Effector CD4-positive, alpha-beta T cell (primary cell): ENCODE data around the gene ABCA4.

Experiments
- DNase-seq: peaks from one replicate; pipeline ENCODE4 v3.0.0-alpha.2; 2020

The ABCA4 gene

DNA sequence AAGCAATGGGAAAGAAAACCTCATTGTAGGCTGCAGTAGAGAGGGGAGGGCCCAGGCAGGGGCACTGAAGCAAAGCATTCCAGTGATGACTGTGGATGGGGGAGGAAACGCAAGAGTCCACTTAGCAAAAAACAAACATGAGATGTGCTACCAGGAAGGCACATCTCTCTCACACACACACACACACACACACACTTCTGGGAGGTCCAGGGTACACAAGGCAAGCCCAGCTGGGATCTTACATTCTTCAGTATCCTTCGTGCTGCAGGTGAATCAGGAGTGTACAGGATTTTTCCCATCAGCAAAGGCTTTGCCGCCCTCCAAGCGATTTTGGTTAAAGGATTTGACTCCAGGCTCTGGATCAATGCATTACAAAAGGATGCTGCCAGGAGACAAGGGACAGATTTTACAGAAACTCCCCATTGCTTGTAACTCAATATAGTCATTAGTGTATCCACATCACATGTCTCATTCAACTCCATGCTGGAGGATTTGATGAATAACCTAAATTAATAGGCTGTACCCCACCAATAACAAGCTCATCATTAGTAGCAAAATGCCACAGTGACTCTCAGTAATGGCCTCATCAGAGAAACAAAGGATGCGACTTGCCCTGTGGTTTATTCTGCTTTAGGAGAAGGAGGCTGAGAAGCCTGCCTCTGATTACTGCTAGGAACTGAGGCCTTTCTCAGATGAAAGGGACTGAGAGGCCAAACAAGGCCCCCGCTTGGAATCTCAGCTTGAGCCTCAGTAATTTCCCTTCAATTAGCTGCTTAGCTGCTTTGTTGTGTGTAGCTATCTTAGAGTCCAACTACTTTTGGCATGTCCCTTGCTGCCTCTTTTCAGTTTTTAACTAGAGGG is 41.6 kb downstream of the ABCA4 start:
- no peak for DNase-seq

DNA sequence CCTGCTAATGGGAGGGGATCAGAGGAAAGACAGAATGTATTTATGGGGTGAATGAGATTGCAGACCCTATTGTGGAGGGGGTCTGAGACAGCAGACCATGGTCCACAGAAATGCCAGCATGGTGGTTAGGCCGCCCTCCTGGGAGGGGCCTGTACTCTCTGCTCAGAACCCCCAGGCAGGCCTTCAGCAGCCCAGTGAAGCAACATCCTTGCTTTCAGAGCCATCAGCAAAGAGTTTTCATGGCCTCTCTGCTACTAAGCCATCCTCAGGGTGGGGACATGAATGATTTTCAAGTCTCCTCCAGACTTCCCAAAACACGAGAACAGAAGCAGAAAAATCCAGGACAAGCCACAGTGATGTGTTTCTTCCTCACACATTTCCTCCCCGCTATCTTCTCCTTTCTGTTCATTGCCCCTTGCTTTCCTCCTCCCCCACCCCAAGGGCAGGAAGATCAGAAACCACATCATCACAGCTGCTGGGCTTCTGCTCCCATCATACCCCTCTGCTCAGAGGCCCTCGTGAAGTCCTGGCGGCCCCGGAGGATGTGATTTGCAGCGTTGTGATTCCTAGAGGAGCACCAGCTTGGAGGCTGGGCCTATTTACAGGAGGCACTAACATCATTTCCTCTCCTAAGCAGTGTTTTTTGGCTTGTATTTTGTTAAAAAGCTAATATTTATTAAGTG is 48.0 kb downstream of the ABCA4 start:
- DNase-seq = no peak

GRCh38 chr1:94071976-94072375 is 49.0 kb downstream of the ABCA4 start:
- DNase-seq = no peak

DNA sequence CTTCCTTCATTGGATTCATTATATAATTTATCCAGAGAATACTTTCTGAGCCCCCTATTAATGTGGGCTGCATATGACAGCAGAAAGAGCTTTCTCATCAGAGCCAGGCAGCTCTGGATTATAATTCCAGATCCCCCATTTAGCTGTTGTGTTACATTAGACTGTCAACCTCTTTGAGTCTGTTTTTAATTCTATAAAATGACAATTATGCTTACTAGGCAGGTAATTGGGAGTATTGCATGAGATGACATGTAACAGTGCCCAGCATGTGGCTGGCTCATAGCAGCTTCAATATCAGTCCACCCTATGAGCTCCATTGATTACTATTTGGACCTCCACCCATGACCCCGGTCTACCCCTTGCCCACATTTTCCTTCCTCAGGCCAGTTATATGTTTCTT is 49.6 kb downstream of the ABCA4 start:
- no peak for DNase-seq

- no peak for DNase-seq
These were observed 50.1 kb downstream of the ABCA4 start for GRCh38 chr1:94070865-94071264.

DNA sequence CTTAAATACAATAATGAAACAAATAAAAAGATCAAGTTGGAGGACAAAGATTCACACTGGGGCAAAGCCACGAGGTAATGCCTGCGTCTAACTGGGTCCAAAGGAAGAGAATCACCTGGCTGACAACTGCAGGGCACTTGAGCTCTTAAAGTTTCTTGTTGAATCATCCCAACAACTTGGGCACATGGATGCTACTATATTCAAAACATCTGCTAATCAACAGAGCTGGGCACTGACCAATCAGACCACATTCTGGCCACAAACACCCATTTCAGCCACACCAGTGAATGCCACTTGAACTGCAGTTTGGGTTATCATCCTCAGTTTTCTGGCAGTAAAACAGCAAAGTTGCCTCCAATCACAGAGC is 51.0 kb downstream of the ABCA4 start:
- DNase-seq = no peak

DNA sequence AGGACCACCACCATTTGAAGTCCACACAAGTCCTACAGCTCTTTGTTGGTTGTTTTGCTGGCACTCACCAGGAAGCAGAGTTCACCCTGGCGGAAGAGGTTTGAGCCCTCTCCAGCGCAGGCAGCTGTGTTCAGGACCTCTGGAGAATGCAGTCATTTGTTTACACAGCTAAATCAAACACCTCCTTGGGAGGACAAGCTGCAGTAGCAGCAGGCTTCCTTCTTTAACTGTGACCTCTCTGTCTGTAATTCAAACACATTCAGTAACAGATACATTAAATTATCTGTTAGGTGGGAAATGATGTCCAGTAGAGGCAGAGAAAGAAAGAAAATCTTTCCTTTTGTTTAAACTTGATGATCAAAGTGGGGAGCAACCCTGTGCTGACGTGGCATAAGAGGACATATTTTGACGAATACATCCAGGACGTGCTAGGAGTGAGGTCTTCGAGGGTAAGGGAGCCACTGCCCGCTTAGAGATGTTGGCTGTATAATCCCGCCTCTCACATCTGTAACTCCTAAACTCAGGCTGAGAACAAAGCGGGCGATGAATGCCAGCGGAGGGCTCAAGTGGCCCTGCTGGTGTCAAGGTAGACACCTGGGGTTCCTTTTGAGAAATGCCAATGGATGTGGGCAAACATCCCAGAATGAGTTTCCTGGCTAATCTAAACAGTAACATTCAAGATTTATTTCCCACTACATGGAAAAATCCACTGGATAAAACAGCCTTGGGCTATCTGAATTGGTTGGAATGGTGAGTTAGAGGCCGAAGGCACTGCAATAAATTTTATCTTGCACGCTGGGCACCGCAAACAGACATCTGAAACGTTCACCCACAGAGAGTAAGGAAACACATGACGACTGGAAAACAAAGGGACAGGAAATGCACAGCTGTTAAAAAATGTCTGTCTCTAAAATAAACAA is 51.7 kb downstream of the ABCA4 start:
- no peak for DNase-seq

DNA sequence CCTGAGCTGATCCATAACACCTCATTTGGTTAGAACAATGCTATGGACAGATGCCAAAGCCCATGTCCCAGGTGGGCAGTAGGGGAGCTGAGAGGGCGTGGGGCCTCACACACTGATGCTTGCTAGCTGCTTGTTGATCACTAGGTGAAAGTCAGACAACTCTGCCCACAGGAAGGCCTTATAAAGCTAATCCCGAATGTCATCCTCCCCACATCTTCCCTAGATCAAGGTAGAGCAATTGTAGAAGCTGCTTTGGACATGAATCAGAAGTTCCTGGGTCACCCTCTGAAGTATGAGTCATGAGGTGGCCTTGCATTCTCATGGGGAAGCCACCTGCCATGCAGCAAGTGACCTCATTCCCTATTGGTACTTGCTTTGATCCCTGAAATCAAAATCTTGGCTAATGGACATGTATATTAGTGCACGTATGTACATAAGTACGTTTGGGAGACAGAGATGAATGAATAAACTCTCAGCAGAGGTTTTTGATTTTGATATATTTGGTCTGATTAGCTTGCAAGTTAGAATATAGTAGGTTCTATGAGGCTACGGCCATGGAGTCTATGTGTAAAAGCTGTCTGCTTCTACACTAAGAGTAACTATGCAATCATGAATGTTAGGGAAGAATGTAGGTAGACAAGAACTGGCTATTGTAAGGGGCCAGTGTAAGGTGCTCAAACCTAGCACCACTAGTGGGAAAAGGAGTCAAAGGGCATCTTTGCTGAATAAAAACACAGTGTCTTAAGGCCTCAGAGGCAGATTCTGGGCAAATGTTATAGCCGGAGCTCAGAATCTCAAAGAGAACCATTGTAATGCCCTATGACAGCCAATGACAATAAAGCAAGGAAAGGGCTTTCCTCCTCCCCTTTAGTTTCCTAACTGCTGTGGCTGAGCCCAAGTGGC is 52.6 kb downstream of the ABCA4 start:
- no peak for DNase-seq

DNA sequence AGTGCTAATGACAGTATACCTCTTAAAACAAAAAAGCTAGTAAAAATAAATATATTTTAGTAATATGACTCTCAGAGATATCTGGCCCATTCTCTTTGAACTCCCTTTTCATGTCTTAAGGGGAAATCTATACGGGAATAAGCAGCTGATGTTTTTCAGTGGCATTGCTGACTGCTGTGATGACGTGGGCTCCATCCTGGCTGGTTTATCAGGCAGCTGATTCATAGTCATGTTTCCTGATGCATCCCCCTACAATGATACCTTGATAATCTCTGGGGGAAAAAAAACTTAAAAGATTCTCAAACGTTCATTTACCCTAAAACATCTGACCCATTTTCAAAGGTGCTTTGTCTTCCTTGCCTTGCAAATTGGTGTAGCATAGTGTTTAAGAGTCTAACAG is 53.8 kb downstream of the ABCA4 start:
- no peak for DNase-seq

DNA sequence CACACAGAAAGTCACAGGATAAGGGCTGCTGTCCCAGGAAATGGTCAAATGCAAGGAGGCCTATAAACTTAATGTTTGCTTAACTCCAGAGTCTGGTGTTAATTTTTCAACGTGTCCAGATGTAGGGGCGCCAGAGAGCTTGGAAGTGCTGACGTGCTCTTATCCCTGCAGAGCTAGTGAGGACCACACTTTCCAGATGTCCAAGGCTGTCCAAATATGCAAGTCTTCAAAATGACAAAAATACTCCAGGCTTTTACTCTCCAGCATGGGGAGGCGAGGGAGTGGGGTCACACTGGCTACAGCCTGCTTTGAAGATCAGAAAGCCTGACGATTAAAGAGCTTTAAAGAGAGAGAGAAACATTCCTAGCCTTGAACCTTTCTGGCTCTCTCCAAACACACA is 57.6 kb downstream of the ABCA4 start:
- DNase-seq = no peak

DNA sequence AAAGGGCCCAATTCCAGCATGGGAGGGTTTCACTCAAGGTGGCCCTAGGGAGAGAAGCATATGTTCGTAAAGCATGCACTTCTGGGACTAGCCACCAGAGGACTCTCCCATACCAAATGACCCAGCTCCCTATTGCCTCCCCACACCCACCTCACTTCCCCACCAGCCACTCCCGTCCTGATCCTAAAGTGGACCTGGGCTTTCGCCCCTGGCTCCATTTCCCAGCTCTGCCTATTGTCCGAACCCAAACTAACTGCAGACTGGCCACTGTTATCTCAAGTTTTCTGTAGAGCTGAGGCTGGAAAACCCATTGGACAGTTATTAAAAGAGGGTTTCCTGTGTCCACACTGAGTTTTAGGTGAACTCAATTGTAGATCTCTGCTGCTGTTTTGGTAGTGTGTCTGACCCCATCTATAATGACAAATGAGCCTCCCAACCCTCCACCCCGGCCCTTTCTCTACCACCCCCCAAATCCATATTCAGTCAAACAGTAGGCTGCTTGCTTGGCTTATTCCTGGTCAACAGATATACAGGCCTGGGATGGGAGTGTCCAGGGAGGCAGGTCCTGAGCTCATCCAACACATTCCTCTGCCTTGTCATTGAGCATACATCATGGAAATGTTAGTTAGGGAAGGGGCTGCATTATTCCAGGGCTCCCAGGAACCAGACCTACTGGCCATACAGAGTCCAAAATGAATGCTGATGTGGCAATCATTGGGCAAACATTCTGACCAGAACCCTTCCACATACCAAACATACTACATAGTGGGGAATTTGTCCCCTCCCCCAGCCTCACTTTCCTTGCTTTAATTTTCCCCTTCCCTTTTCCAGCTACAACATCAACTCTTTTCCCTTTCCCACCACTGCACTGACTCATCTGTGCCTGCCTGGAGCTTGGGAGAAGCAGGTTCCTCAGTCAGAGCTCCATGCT is 59.2 kb downstream of the ABCA4 start:
- DNase-seq = no peak

DNA sequence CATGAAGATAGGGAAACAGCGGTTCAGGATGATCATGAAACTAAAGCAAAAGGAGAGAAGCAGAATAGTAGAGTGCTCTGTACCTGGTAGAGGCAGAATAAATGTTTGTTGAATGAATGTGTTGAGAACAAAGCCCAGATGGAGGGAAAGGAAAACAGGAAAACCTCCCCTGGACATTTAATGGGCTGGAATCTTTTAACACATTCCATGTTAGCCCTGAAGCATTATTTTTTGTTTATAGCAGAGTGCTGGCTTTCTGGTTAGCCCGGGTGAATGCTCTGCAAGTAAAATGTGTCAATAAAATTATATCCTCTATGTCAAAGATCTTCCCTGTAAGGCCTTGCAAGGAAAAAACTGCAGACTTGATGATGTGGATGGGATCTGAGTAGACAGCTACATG is 60.2 kb downstream of the ABCA4 start:
- DNase-seq = no peak

- DNase-seq = no peak
These were observed 62.2 kb downstream of the ABCA4 start for GRCh38 chr1:94058766-94059165.

DNA sequence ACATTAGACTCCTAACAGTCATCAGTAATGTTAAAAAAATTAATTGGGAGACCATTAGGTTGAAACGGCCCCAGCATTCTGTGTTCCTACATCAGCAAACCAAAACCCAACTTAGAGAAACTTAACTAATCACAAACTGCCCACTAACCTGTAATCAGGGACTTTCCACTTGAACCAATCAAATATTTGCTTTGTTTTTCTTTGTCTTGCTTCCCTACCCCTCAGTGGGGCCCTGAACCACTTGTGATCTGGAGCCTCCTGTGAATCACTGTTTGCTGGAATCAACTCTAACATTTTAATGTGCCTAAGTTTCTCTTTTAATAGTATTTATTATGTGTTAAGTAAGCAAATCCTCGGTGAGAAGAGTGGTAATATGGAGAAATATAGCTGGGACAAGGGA is 64.0 kb downstream of the ABCA4 start:
- no peak for DNase-seq

GRCh38 chr1:94056171-94056570 is 64.8 kb downstream of the ABCA4 start:
- no peak for DNase-seq

DNA sequence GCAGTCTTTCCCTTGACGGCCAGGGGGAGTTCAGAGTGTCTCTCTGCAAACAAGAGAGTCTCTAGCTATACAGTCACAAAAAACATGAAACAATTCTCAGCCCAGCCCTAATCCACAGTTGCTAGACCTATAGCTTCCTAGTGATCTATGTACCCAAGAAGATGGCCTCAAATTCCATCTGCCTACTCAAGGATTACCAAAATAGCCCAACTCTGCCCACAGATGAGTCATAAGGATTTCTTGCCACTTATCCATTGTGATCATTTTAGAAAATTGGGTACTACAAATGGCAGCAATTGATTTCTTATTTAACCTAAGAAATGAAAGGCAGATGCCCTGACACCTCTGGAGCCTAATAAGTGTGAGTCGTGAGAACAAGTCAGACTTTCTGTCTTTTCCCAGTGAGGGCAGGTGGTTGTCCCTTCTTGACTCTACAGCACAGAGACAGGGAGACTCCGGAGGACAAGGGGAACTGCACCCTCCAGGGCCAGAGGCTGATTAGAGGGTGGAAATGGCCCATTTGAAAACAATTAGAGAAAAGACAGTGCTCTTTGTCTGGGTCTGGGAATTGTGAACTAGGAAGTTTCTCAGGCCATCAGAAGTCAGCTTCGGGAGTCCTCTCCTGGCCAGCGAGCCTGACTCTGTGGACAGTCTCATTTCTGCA is 65.4 kb downstream of the ABCA4 start:
- no peak for DNase-seq

- DNase-seq = no peak
These were observed 70.3 kb downstream of the ABCA4 start for GRCh38 chr1:94050675-94051074.

DNA sequence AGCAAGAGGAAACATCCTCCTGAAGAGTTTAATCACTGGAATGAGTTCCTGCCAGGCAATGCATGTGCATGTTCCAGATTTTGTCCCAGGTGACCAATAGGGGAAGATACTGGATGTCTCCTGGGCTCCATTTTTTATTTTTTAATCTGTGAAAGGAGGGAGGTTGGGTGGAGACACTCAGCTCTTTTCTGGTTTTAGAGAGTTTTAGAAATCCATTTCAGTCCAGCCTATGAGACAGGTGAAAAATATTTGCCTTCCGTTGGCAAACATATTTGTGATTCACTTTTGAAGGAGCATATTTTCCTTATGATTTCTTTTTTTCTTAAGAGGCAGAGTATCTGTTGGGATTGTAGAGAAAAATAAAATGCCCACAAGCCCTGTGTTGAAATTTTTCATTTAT is 70.7 kb downstream of the ABCA4 start:
- DNase-seq = no peak

GRCh38 chr1:94049791-94050190 is 71.2 kb downstream of the ABCA4 start:
- DNase-seq = no peak

GRCh38 chr1:94048413-94049164 is 72.4 kb downstream of the ABCA4 start:
- no peak for DNase-seq
